Pancreas (tissue), 10 donors: Measurements from ENCODE around the gene FASLG. TPM values are rescaled to one million over a fixed set of nuclear protein-coding genes. Genes with fewer than 3 reads are reported as not detected.

Source experiments
- ATAC-seq, 4 donors: fragments of 200-7000 bp; cut with Tn5 transposase; one replicate each; pipeline versions ENCODE4 v1.8.0 to v1.9.1; 2020; ENCODE audit warnings: mild to moderate bottlenecking in 4 of 4, moderate library complexity in 4 of 4
- DNase-seq, 6 donors: peaks; one replicate each; pipeline ENCODE4 v3.0.0-alpha.2; 2020
- FAIRE-seq: peaks from 2 replicates; lab custom pipeline; 2012; peaks lifted over from hg19 to GRCh38; lab: Jason Lieb, UNC
- H3K27ac ChIP-seq, 4 donors: fragments of 200-600 bp; sonication (generic); 1 replicate in 3 of 4; 2 replicates in 1 of 4; pipeline versions ENCODE4 v1.5.0 to v1.8.0; 2020
- H3K27me3 ChIP-seq, 4 donors: fragments of 200-600 bp; one replicate each; pipeline ENCODE4 v1.8.0; 2021
- H3K36me3 ChIP-seq, 3 donors: fragments of 200-600 bp; sonication (generic) in 1 of 3; one replicate each; pipeline versions ENCODE4 v1.5.0 to v1.8.0; 2020 to 2021
- H3K4me1 ChIP-seq, 3 donors: fragments of 200-600 bp; one replicate each; pipeline ENCODE4 v1.8.0; 2021
- H3K4me3 ChIP-seq, 4 donors: fragments of 200-600 bp; sonication (generic) in 2 of 4; one replicate each; pipeline versions ENCODE4 v1.5.0 to v1.8.0; 2020 to 2021
- H3K9me3 ChIP-seq, 4 donors: fragments of 200-600 bp; one replicate each; pipeline ENCODE4 v1.8.0; 2021
- CTCF ChIP-seq, 4 donors: fragments of 200-600 bp; sonication (generic) in 3 of 4; IDR thresholded peaks; one replicate each; pipeline versions ENCODE4 v1.5.0 to v1.8.0; 2021; ENCODE audit warnings: antibody characterized with exemption in 4 of 4
- WGBS, 2 donors: extraction: QIAGEN DNeasy Blood & Tissue Kit; methylation state at CpG; one replicate each; pipeline ENCODE4 v1.1.7; 2013; 5-methylcytosine and 5-hydroxymethylcytosine counted together
- intact Hi-C, 3 donors: fragments of 100-400 bp; cut with DNase I; formaldehyde crosslinking; loops; one replicate each; pipeline versions ENCODE4 v1.11.1 to v1.14.2; 2022
- polyA plus RNA-seq, 2 donors: library from polyadenylated mRNA; stranded (reverse); fragments of 200-250 nt; gene quantifications; one replicate each; pipeline ENCODE4 v1.2.3, GENCODE V29; 2013
- total RNA-seq, 6 donors: library from RNA; stranded (reverse); fragmentation: NEBNext Ultra II Directional in 4 of 6; extraction: Animal tissue kit (Norgen Biotek cat#: 25700) in 4 of 6; gene quantifications; one replicate each; pipeline versions ENCODE4 v1.2.1 to v1.2.4, GENCODE V29; 2021 to 2023
- donor health status: healthy with polysubstance abuse.
- donor health status: DM: no; HTN: no; CAD: no; lungs with moderate emphysema.
- donor health status: DM: no; HTN: no; CAD: no.
- donor health status: control.
- donor health status: control.
- donor health status: Bipolar disorder and iron deficiency.
- donor health status: DM: yes; HTN: yes; CAD: no.
- donor health status: DM: no; HTN: no; CAD: no.
- donor health status: DM: no; HTN: no; CAD: no.
- donor health status: DM: yes; HTN: yes; CAD: no.

FASLG gene
- total and polyA plus RNA-seq, 8 donors, result 0.06 to 0.37 (median 0.16) TPM; not detected in 3

GRCh38 chr1:172669011-172669410, 10.1 kb downstream of the FASLG start:
- FAIRE-seq, result no peak
- H3K36me3 ChIP-seq, result no peaks in the 10 kb centered on the region
- intact Hi-C loops, result no loop called here
- ATAC-seq, result no peak
- H3K27ac ChIP-seq, result no peak overlapping the region
- DNase-seq, result no peak
- no peak for TF ChIP-seq CTCF (IDR thresholded peaks at IDR 0.05)
- no peaks in the 10 kb centered on the region for H3K27me3 ChIP-seq
- H3K4me3 ChIP-seq, result no peak overlapping the region
- WGBS, 2 donors, result 88 to 95% methylated on average over 3 of the region's 3 CpGs
- H3K9me3 ChIP-seq, result no peaks in the 10 kb centered on the region
- H3K4me1 ChIP-seq, result no peaks in the 10 kb centered on the region

DNA sequence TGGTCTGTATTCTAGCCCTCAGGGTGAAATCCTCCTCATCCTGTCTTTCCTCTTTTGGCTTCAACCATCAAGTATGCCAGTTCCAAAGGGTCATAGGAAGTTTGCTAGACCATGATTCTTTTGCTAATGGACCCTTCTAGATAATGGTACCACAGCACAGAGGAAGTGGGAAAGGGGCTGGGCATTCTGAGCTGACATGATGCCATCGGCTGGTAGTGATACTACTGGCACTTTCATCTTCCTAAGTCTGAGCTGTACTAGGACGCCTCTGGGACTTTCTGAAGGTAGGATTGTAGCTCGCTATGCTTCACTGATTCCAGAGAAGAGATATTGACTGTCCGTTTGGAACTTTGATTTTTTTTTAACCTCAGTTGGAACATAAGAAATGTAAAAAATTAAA, 11.4 kb downstream of the FASLG start:
- Histone ChIP-seq H3K27ac (no peak overlapping the region), H3K36me3 (no peaks in the 10 kb centered on the region), H3K27me3 (no peaks in the 10 kb centered on the region), H3K4me1 (no peaks in the 10 kb centered on the region), H3K9me3 (no peaks in the 10 kb centered on the region), H3K4me3 (no peak overlapping the region)
- intact Hi-C loops, result no loop called here
- FAIRE-seq (no peak), ATAC-seq (no peak), DNase-seq (no peak)
- 63 to 74% methylated on average over 4 of the region's 4 CpGs for WGBS, 2 donors
- no peak for TF ChIP-seq CTCF (IDR thresholded peaks at IDR 0.05)

GRCh38 chr1:172670791-172671190, 11.9 kb downstream of the FASLG start:
- intact Hi-C loops, result no loop called here
- Histone ChIP-seq H3K4me3 (no peak overlapping the region), H3K36me3 (no peaks in the 10 kb centered on the region), H3K9me3 (no peaks in the 10 kb centered on the region), H3K4me1 (no peaks in the 10 kb centered on the region), H3K27ac (no peak overlapping the region), H3K27me3 (no peaks in the 10 kb centered on the region)
- TF ChIP-seq CTCF (IDR thresholded peaks at IDR 0.05), result no peak
- WGBS, 2 donors, result 70 to 74% methylated on average over 4 of the region's 4 CpGs
- ATAC-seq (no peak), DNase-seq (no peak), FAIRE-seq (no peak)

GRCh38 chr1:172671591-172671990, 12.7 kb downstream of the FASLG start:
- ATAC-seq, result no peak
- no peak overlapping the region for H3K4me3 ChIP-seq
- no peak for TF ChIP-seq CTCF (IDR thresholded peaks at IDR 0.05)
- intact Hi-C loops, result no loop called here
- no peaks in the 10 kb centered on the region for H3K27me3 ChIP-seq
- H3K4me1 ChIP-seq, result no peaks in the 10 kb centered on the region
- no peak for DNase-seq
- H3K27ac ChIP-seq, result no peak overlapping the region
- no peaks in the 10 kb centered on the region for H3K36me3 ChIP-seq
- no peaks in the 10 kb centered on the region for H3K9me3 ChIP-seq
- FAIRE-seq, result no peak

- H3K27me3 ChIP-seq, result no peaks in the 10 kb centered on the region
- intact Hi-C loops, result no loop called here
- H3K4me3 ChIP-seq, result no peak overlapping the region
- 41 to 59% methylated on average over 2 of the region's 2 CpGs for WGBS, 2 donors
- no peak for TF ChIP-seq CTCF (IDR thresholded peaks at IDR 0.05)
- FAIRE-seq, result no peak
- no peak overlapping the region for H3K27ac ChIP-seq
- DNase-seq, result no peak
- H3K9me3 ChIP-seq, result no peaks in the 10 kb centered on the region
- H3K36me3 ChIP-seq, result no peaks in the 10 kb centered on the region
- no peak for ATAC-seq
- no peaks in the 10 kb centered on the region for H3K4me1 ChIP-seq
Measured at GRCh38 chr1:172672720-172673119, 13.8 kb downstream of the FASLG start.
